IMR-90 (cell line): ENCODE measurements around the gene ASS1. TPM values are rescaled to one million over a fixed set of nuclear protein-coding genes. Genes with fewer than 3 reads are reported as not detected.

Experiments used
- ATAC-seq: fragments of 200-7000 bp; cut with Tn5 transposase; 2 replicates; pipeline ENCODE4 v1.9.1; 2020; ENCODE audit warnings: low read depth, mild to moderate bottlenecking, moderate library complexity
- BruUV-seq: library from RNA; stranded (reverse); fragments of 400-500 nt; replicated peaks from 2 replicates; lab custom pipeline; 2021; lab: Mats Ljungman, UMichigan
- CTCF ChIA-PET: fragments of 300-600 bp; formaldehyde crosslinking; extraction: SDS; loops from one replicate; lab custom pipeline; 2021; ENCODE audit warnings: antibody characterized with exemption; lab: Yijun Ruan, JAX
- POLR2A ChIA-PET: fragments of 300-600 bp; sonication (Branson Sonifier 250); formaldehyde crosslinking; loops from one replicate; lab custom pipeline; 2022; ENCODE audit warnings: antibody characterized with exemption; ENCODE audit not compliant: unreplicated experiment; lab: Charles Lee
- DNase-seq: peaks from one replicate; pipeline ENCODE4 v3.0.0; 2013
- H2AFZ ChIP-seq: replicated peaks from 2 replicates; pipeline ENCODE3; 2013; ENCODE audit warnings: low read length, mild to moderate bottlenecking; ENCODE audit not compliant: poor library complexity
- H2AK5ac ChIP-seq: 2 replicates; pipeline ENCODE4 v1.6.1; 2013; ENCODE audit warnings: low read depth, low read length, inconsistent platforms
- H2AK9ac ChIP-seq: replicated peaks from 2 replicates; pipeline ENCODE3; 2013; ENCODE audit warnings: mild to moderate bottlenecking, low read depth, low read length, moderate library complexity; ENCODE audit not compliant: poor library complexity
- H2BK120ac ChIP-seq: 2 replicates; pipeline ENCODE4 v1.6.1; 2013; ENCODE audit warnings: low read depth, low read length, inconsistent platforms
- H2BK15ac ChIP-seq: 3 replicates; pipeline ENCODE4 v1.6.1; 2013; ENCODE audit warnings: low read depth, low read length, inconsistent platforms
- H2BK20ac ChIP-seq: 2 replicates; pipeline ENCODE4 v1.6.1; 2013; ENCODE audit warnings: low read depth, mild to moderate bottlenecking, inconsistent platforms, low read length, moderate library complexity
- H2BK5ac ChIP-seq: 2 replicates; pipeline ENCODE4 v1.6.1; 2013; ENCODE audit warnings: mild to moderate bottlenecking, low read depth, low read length, inconsistent platforms; ENCODE audit not compliant: poor library complexity, severe bottlenecking
- H3K14ac ChIP-seq: replicated peaks from 2 replicates; pipeline ENCODE4 v1.6.1; 2013; ENCODE audit warnings: low read depth, low read length, inconsistent platforms
- H3K18ac ChIP-seq: 2 replicates; pipeline ENCODE4 v1.6.1; 2013; ENCODE audit warnings: low read depth, low read length, control low read depth
- H3K23ac ChIP-seq: 2 replicates; pipeline ENCODE4 v1.6.1; 2013; ENCODE audit warnings: low read depth, low read length, inconsistent platforms
- H3K27ac ChIP-seq: 2 replicates; pipeline ENCODE4 v1.5.1; 2013; ENCODE audit warnings: mild to moderate bottlenecking, control low read depth, low read length; ENCODE audit not compliant: insufficient read depth
- H3K27me3 ChIP-seq: 2 replicates; pipeline ENCODE4 v1.6.1; 2013; ENCODE audit warnings: low read length; ENCODE audit not compliant: control insufficient read depth, insufficient read depth
- H3K36me3 ChIP-seq: 2 replicates; pipeline ENCODE4 v1.6.1; 2013; ENCODE audit warnings: low read length, mixed read lengths; ENCODE audit not compliant: control insufficient read depth, insufficient read depth
- H3K4ac ChIP-seq: 2 replicates; pipeline ENCODE4 v1.6.1; 2013; ENCODE audit warnings: low read depth, low read length, inconsistent platforms
- H3K4me1 ChIP-seq: 2 replicates; pipeline ENCODE4 v1.6.1; 2013; ENCODE audit warnings: low read length, mixed read lengths; ENCODE audit not compliant: control insufficient read depth, insufficient read depth
- H3K4me2 ChIP-seq: 2 replicates; pipeline ENCODE4 v1.6.1; 2013; ENCODE audit warnings: low read depth, mild to moderate bottlenecking, control low read depth, low read length, moderate library complexity
- H3K4me3 ChIP-seq: 2 replicates; pipeline ENCODE4 v1.5.1; 2013; ENCODE audit warnings: low read depth, mild to moderate bottlenecking, control low read depth, low read length, moderate library complexity; ENCODE audit not compliant: insufficient read depth
- H3K56ac ChIP-seq: 2 replicates; pipeline ENCODE4 v1.6.1; 2013; ENCODE audit warnings: low read length, inconsistent platforms; ENCODE audit not compliant: insufficient read depth; ENCODE audit errors: extremely low read depth
- H3K79me1 ChIP-seq, 2 experiments: 2 replicates each; pipeline ENCODE4 v1.6.1; 2013; ENCODE audit warnings: low read length in 2 of 2, inconsistent platforms in 1 of 2, low read depth in 1 of 2
- H3K9ac ChIP-seq: 2 replicates; pipeline ENCODE4 v1.6.1; 2013; ENCODE audit warnings: low read depth, low read length, control low read depth
- H3K9me1 ChIP-seq: 2 replicates; pipeline ENCODE4 v1.6.1; 2013; ENCODE audit warnings: low read length, inconsistent platforms; ENCODE audit not compliant: insufficient read depth
- H3K9me3 ChIP-seq: 2 replicates; pipeline ENCODE4 v1.6.1; 2013; ENCODE audit warnings: low read length; ENCODE audit not compliant: control insufficient read depth, insufficient read depth
- H4K20me1 ChIP-seq: 2 replicates; pipeline ENCODE4 v1.6.1; 2013; ENCODE audit warnings: low read length, inconsistent platforms; ENCODE audit not compliant: insufficient read depth
- H4K5ac ChIP-seq: 2 replicates; pipeline ENCODE4 v1.6.1; 2013; ENCODE audit warnings: mild to moderate bottlenecking, low read depth, low read length, control low read depth
- H4K8ac ChIP-seq, 2 experiments: 2 replicates each; pipeline ENCODE4 v1.6.1; 2013; ENCODE audit warnings: low read depth in 2 of 2, low read length in 2 of 2, control low read depth in 1 of 2, inconsistent platforms in 1 of 2
- H4K91ac ChIP-seq: 2 replicates; pipeline ENCODE4 v1.6.1; 2013; ENCODE audit warnings: low read depth, low read length, inconsistent platforms; ENCODE audit not compliant: insufficient read depth
- CEBPB ChIP-seq: IDR thresholded peaks from 2 replicates; pipeline ENCODE4 v1.6.1; 2012; ENCODE audit warnings: low read depth, low read length, improper control_type of control experiment
- CHD1 ChIP-seq: IDR thresholded peaks from 2 replicates; pipeline ENCODE4 v1.6.1; 2012; ENCODE audit warnings: low read depth, low read length, improper control_type of control experiment
- MAFK ChIP-seq: IDR thresholded peaks from 2 replicates; pipeline ENCODE4 v1.6.1; 2012; ENCODE audit warnings: low read depth, low read length, improper control_type of control experiment
- MXI1 ChIP-seq: IDR thresholded peaks from 2 replicates; pipeline ENCODE4 v1.6.1; 2012; ENCODE audit warnings: low read depth, mild to moderate bottlenecking, low read length, moderate library complexity, borderline replicate concordance
- NFE2L2 ChIP-seq: fragments of 150-350 bp; IDR thresholded peaks from 2 replicates; pipeline ENCODE4 v1.6.1; 2016; ENCODE audit warnings: low read depth, mild to moderate bottlenecking, low read length
- RAD21 ChIP-seq: IDR thresholded peaks from 2 replicates; pipeline ENCODE4 v1.6.1; 2012; ENCODE audit warnings: low read length, improper control_type of control experiment
- RFX5 ChIP-seq: IDR thresholded peaks from 2 replicates; pipeline ENCODE4 v1.8.0; 2012; ENCODE audit warnings: low read depth, mild to moderate bottlenecking, low read length, moderate library complexity
- WGBS, 2 experiments: methylation state at CpG; one replicate each; pipeline versions ENCODE4 v1.1.5 to v1.1.7; 2013; ENCODE audit warnings: missing lambda C conversion rate in 2 of 2; ENCODE audit not compliant: insufficient read length in 1 of 2; ENCODE audit errors: extremely low coverage in 2 of 2; 5-methylcytosine and 5-hydroxymethylcytosine counted together
- dilution Hi-C: fragments of 300-500 bp; cut with HindIII; formaldehyde crosslinking; loops from one replicate; pipeline ENCODE4 v1.14.3; 2018; ENCODE audit warnings: low sequenced_read_pairs; ENCODE audit not compliant: unreplicated experiment
- in situ Hi-C: fragments of 300-500 bp; cut with MboI; formaldehyde crosslinking; loops from 3 replicates; pipeline ENCODE4 v1.14.3; 2019; ENCODE audit warnings: low sequenced_read_pairs, inconsistent platforms, mixed read lengths
- intact Hi-C: fragments of 100-400 bp; cut with micrococcal nuclease; formaldehyde crosslinking; loops from 2 replicates; pipeline ENCODE4 v1.10.0; 2022
- polyA plus RNA-seq, 3 experiments: library from polyadenylated mRNA; depleted of rRNA; stranded (reverse); fragments of >200 nt; gene quantifications; 2 replicates each; pipeline ENCODE4 v1.2.3, GENCODE V29; 2012; ENCODE audit warnings: low replicate concordance in 1 of 3
- total RNA-seq: library from RNA; depleted of rRNA; stranded (reverse); fragments of >200 nt; gene quantifications from 2 replicates; pipeline ENCODE4 v1.2.3, GENCODE V29; 2012
- TF ChIP-seq, protein P1 (sequence below): fragments of 150-350 bp; IDR thresholded peaks from 2 replicates; pipeline ENCODE4 v1.6.1; 2016; ENCODE audit warnings: low read depth, mild to moderate bottlenecking, low read length, moderate library complexity, borderline replicate concordance
- TF ChIP-seq, protein P2 (sequence below): fragments of 150-350 bp; IDR thresholded peaks from 2 replicates; pipeline ENCODE4 v1.6.1; 2017; ENCODE audit warnings: mild to moderate bottlenecking, antibody characterized with exemption, low read length, low read depth

Gene ASS1
- total and polyA plus RNA-seq, 2 of the 4 experiments (the other 2 are of a cell fraction), result 39.6 to 41.9 TPM

DNA sequence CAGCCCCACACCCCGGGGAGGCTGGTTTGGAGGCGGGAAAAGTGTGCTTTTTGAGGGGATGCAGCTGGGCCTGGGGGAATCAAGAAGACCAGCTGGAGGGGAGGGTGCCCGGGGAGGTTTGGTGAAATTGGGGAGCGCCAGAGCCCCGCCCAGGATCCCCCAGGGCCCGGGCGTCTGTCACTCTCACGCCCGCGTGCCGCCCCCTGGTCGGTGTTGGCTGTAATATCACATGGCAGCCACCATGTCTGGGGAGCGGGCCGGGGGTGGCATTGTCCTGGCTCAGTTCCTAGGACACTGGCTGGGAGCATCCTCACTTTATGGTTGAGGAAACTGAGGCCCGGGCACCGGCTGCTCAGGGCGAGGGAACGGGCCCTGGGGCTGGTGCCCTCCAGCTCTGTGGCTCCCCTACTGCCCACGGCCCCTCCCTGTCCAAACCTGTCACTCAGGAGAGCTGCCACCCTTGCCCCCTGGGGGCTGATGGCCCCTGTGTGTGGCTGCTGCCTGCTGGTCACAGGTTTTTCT, 27.5 kb downstream of the ASS1 start:
- Histone ChIP-seq H3K4me1 (no peaks in the 10 kb centered on the region), H3K4me3 (no peak overlapping the region), H3K79me1 (no peaks in the 10 kb centered on the region), H3K36me3 (no peaks in the 10 kb centered on the region), H2AK9ac (no peak overlapping the region), H2BK15ac (no peak overlapping the region), H3K4ac (no peak overlapping the region), H3K56ac (no peak overlapping the region), H3K14ac (no peak overlapping the region), H2BK5ac (no peak overlapping the region), H4K5ac (no peak overlapping the region), H2AFZ (no peak overlapping the region), H3K27ac (no peak overlapping the region), H2BK120ac (no peak overlapping the region), H4K91ac (no peak overlapping the region), H3K4me2 (no peak overlapping the region), H3K27me3 (peaks cover 31% of the 10 kb centered on the region), H3K18ac (no peak overlapping the region), H3K9me3 (no peaks in the 10 kb centered on the region), H2AK5ac (no peak overlapping the region), H4K20me1 (no peaks in the 10 kb centered on the region), H3K9ac (no peak overlapping the region), H3K23ac (no peak overlapping the region), H4K8ac (no peak overlapping the region), H3K9me1 (no peaks in the 10 kb centered on the region), H2BK20ac (no peak overlapping the region)
- dilution Hi-C loops (no loop called here), in situ Hi-C loops (no loop called here), intact Hi-C loops (no loop called here)
- ATAC-seq, result no peak
- CTCF ChIA-PET, result no interaction called here
- BruUV-seq, result no TSS peak
- POLR2A ChIA-PET, result no interaction called here
- no peak for DNase-seq
- 36% methylated on average over 2 of the region's 19 CpGs; no CpG with 5 or more reads in 1 of the 2 experiments for WGBS, 2 experiments
- TF ChIP-seq, protein P1, sequence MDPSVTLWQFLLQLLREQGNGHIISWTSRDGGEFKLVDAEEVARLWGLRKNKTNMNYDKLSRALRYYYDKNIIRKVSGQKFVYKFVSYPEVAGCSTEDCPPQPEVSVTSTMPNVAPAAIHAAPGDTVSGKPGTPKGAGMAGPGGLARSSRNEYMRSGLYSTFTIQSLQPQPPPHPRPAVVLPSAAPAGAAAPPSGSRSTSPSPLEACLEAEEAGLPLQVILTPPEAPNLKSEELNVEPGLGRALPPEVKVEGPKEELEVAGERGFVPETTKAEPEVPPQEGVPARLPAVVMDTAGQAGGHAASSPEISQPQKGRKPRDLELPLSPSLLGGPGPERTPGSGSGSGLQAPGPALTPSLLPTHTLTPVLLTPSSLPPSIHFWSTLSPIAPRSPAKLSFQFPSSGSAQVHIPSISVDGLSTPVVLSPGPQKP, result no peak
- TF ChIP-seq CHD1 (no peak), MXI1 (no peak), CEBPB (no peak), RFX5 (no peak), MAFK (no peak), RAD21 (no peak), NFE2L2 (no peak)
- TF ChIP-seq, protein P2, sequence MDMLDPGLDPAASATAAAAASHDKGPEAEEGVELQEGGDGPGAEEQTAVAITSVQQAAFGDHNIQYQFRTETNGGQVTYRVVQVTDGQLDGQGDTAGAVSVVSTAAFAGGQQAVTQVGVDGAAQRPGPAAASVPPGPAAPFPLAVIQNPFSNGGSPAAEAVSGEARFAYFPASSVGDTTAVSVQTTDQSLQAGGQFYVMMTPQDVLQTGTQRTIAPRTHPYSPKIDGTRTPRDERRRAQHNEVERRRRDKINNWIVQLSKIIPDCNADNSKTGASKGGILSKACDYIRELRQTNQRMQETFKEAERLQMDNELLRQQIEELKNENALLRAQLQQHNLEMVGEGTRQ, result no peak
